SK-N-SH (cell line): ENCODE measurements around the gene INTS6. TPM values are rescaled to one million over a fixed set of nuclear protein-coding genes. Genes with fewer than 3 reads are reported as not detected.

Source experiments
- CTCF ChIA-PET: fragments of 300-600, 350-600 bp; formaldehyde crosslinking; extraction: SDS; loops from one replicate; lab custom pipeline; 2021; lab: Yijun Ruan, JAX
- POLR2A ChIA-PET: fragments of 350-600 bp; sonication (Branson Sonifier 250); formaldehyde crosslinking; extraction: SDS; loops from one replicate; lab custom pipeline; 2020; ENCODE audit warnings: antibody characterized with exemption, inconsistent platforms; lab: Yijun Ruan, JAX
- DNase-seq: peaks from one replicate; pipeline ENCODE4 v3.0.0; 2012
- H2AFZ ChIP-seq: fragments of 200-600 bp; sonication (generic); 2 replicates; pipeline ENCODE4 v1.8.1; 2016; ENCODE audit warnings: antibody characterized with exemption, mild to moderate bottlenecking, low read depth
- H3F3A ChIP-seq: fragments of 200-600 bp; sonication (generic); replicated peaks from 2 replicates; pipeline ENCODE3; 2016; ENCODE audit warnings: antibody characterized with exemption, mild to moderate bottlenecking; ENCODE audit not compliant: insufficient read depth
- H3K27ac ChIP-seq, 2 experiments: fragments of 200-500 bp in 1 of 2; fragments of 200-600 bp in 1 of 2; sonication (Bioruptor generic) in 1 of 2; sonication (generic), shearing (Covaris generic) in 1 of 2; 2 replicates each; pipeline versions ENCODE4 v1.5.1 to v1.6.1; 2014 to 2016; ENCODE audit warnings: low read depth in 2 of 2, inconsistent platforms in 1 of 2, low read length in 1 of 2, mild to moderate bottlenecking in 1 of 2, mixed read lengths in 1 of 2
- H3K27me3 ChIP-seq: fragments of 200-600 bp; sonication (generic), shearing (Covaris generic); 2 replicates; pipeline ENCODE4 v1.6.1; 2016; ENCODE audit warnings: mixed run types; ENCODE audit not compliant: insufficient read depth
- H3K36me3 ChIP-seq, 2 experiments: fragments of 200-500 bp in 1 of 2; fragments of 200-600 bp in 1 of 2; sonication (Bioruptor generic) in 1 of 2; sonication (generic) in 1 of 2; replicated peaks in 1 of 2; 2 replicates each; pipeline versions ENCODE3 to v1.5.1; 2014 to 2016; ENCODE audit warnings: low read length in 1 of 2, mild to moderate bottlenecking in 1 of 2; ENCODE audit not compliant: insufficient read depth in 2 of 2, control insufficient read depth in 1 of 2
- H3K4me1 ChIP-seq, 2 experiments: fragments of 200-500 bp in 1 of 2; fragments of 200-600 bp in 1 of 2; sonication (Bioruptor generic) in 1 of 2; sonication (generic), shearing (Covaris generic) in 1 of 2; 2 replicates each; pipeline versions ENCODE4 v1.5.1 to v1.6.1; 2014 to 2016; ENCODE audit warnings: low read depth in 1 of 2, low read length in 1 of 2, mixed run types in 1 of 2; ENCODE audit not compliant: insufficient read depth in 2 of 2, control insufficient read depth in 1 of 2
- H3K4me2 ChIP-seq: fragments of 200-600 bp; sonication (generic), shearing (Covaris generic); 2 replicates; pipeline ENCODE4 v1.6.1; 2017; ENCODE audit warnings: mixed run types
- H3K4me3 ChIP-seq, 2 experiments: fragments of 200-500 bp in 1 of 2; fragments of 200-600 bp in 1 of 2; sonication (Bioruptor generic) in 1 of 2; sonication (generic), shearing (Covaris generic) in 1 of 2; 2 replicates each; pipeline versions ENCODE4 v1.5.1 to v1.8.1; 2014 to 2016; ENCODE audit warnings: low read depth in 2 of 2, inconsistent platforms in 1 of 2, low read length in 1 of 2, mild to moderate bottlenecking in 1 of 2, mixed read lengths in 1 of 2, moderate library complexity in 1 of 2
- H3K79me2 ChIP-seq: fragments of 200-600 bp; sonication (generic); 2 replicates; pipeline ENCODE4 v1.8.1; 2017; ENCODE audit warnings: mild to moderate bottlenecking; ENCODE audit not compliant: insufficient read depth
- H3K9ac ChIP-seq: fragments of 200-600 bp; sonication (generic); 2 replicates; pipeline ENCODE4 v1.6.1; 2017; ENCODE audit warnings: mixed run types
- H3K9me2 ChIP-seq: fragments of 200-600 bp; sonication (generic); 2 replicates; pipeline ENCODE4 v1.6.1; 2017; ENCODE audit warnings: mixed run types
- H3K9me3 ChIP-seq: fragments of 200-600 bp; sonication (generic); 2 replicates; pipeline ENCODE4 v1.6.1; 2017; ENCODE audit warnings: mixed run types, mild to moderate bottlenecking, moderate library complexity
- H4K20me1 ChIP-seq: fragments of 200-600 bp; sonication (generic); 2 replicates; pipeline ENCODE4 v1.6.1; 2017; ENCODE audit warnings: mild to moderate bottlenecking, mixed run types; ENCODE audit not compliant: insufficient read depth
- EZH2phosphoT487 ChIP-seq: fragments of 200-600 bp; sonication (generic); IDR thresholded peaks from 2 replicates; pipeline ENCODE4 v1.6.1; 2017; ENCODE audit warnings: low read depth, mixed run types, mild to moderate bottlenecking, antibody characterized with exemption, moderate library complexity, borderline replicate concordance
- NRF1 ChIP-seq: IDR thresholded peaks from 2 replicates; pipeline ENCODE4 v1.6.1; 2012; ENCODE audit warnings: low read depth, mild to moderate bottlenecking, low read length
- RFX5 ChIP-seq: IDR thresholded peaks from 2 replicates; pipeline ENCODE4 v1.6.1; 2012; ENCODE audit warnings: mild to moderate bottlenecking, improper control_type of control experiment, low read length
- RXRA ChIP-seq: IDR thresholded peaks from 2 replicates; pipeline ENCODE4 v1.4.0; 2012; ENCODE audit warnings: low read depth, mild to moderate bottlenecking, borderline replicate concordance
- TCF12 ChIP-seq: IDR thresholded peaks from 2 replicates; pipeline ENCODE4 v1.4.0; 2012
- TEAD4 ChIP-seq: IDR thresholded peaks from 2 replicates; pipeline ENCODE4 v1.4.0; 2012; ENCODE audit warnings: mild to moderate bottlenecking, borderline replicate concordance; ENCODE audit not compliant: insufficient read depth
- WGBS: methylation state at CpG from one replicate; pipeline ENCODE4 v1.1.6; 2017; ENCODE audit warnings: low lambda C conversion rate; 5-methylcytosine and 5-hydroxymethylcytosine counted together
- polyA plus RNA-seq, 3 experiments: library from polyadenylated mRNA; depleted of rRNA; stranded (reverse); fragments of >200 nt; gene quantifications; 2 replicates each; pipeline ENCODE4 v1.2.3, GENCODE V29; 2012
- small RNA-seq, 7 experiments: library from RNA; depleted of rRNA; stranded (forward); fragments of <200 nt; gene quantifications; one replicate each; pipeline ENCODE3, GENCODE V24; 2012
- TF ChIP-seq, protein P1 (sequence below): fragments of 150-350 bp; IDR thresholded peaks from 2 replicates; pipeline ENCODE4 v1.6.1; 2016; ENCODE audit warnings: mild to moderate bottlenecking, low read depth, low read length
- TF ChIP-seq, protein P2 (sequence below): IDR thresholded peaks from 2 replicates; pipeline ENCODE4 v1.4.0; 2012; ENCODE audit warnings: low read depth
- TF ChIP-seq, protein P3 (sequence below): IDR thresholded peaks from 2 replicates; pipeline ENCODE4 v1.4.0; 2012; ENCODE audit warnings: low read depth, borderline replicate concordance

INTS6 gene
- polyA plus RNA-seq, 1 of the 3 experiments (the other 2 are of a cell fraction), result 7.7 TPM

DNA sequence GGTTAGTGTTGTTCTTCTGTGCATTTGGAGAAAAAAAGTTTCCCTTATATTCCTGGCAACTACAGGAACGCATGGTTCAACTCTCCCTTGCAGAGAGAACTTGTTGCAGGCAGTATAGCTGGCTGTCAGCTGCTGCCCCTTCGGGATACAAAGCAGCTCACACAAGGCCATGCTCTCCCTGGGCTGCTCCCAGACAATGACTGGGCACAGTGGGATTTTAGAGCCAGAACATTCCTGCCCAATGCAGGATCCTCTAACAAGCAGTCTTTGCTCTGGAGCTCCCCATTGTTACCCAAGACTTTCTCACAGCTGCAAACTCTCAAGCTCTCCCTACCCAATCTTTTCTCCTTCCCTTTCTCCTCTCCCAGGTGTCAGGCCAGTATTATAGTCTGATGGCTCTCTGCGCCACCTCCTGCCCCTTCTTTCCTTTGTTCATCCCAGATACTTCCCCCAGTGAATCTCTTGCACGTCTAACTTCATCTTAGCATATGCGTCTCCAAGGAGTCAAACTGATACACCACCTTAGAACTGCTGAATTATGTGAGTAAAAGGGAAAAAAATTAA lies 140.8 kb downstream of the INTS6 start:
- WGBS, result 76% methylated on average over 5 of the region's 5 CpGs
- H3K36me3 ChIP-seq, result no peaks in the 10 kb centered on the region
- H3K4me1 ChIP-seq, result peaks cover 0 to 8% of the 10 kb centered on the region in 2 experiments; a peak in 1 of 4 replicates
- H3K9me3 ChIP-seq, result no peaks in the 10 kb centered on the region
- ChIA-PET CTCF (interaction anchor here (1.2 to 1.5 kb wide), 3 partner anchors 15 to 164 kb away, joined by 3 to 9 read pairs (median 6); no protein-coding TSS in a partner anchor), POLR2A (no interaction called here)
- H3K79me2 ChIP-seq, result no peaks in the 10 kb centered on the region
- no peaks in the 10 kb centered on the region for H3F3A ChIP-seq
- no peak overlapping the region for H2AFZ ChIP-seq
- H3K4me2 ChIP-seq, result no peak overlapping the region
- DNase-seq, result no peak
- no peak overlapping the region for H3K27ac ChIP-seq
- no peaks in the 10 kb centered on the region for H3K9me2 ChIP-seq
- H4K20me1 ChIP-seq, result no peaks in the 10 kb centered on the region
- H3K27me3 ChIP-seq, result no peaks in the 10 kb centered on the region; the same call in 1 of the 2 replicates
- H3K4me3 ChIP-seq, result no peak overlapping the region
- H3K9ac ChIP-seq, result no peak overlapping the region
- TF ChIP-seq EZH2phosphoT487, result no peak
- no peak for TF ChIP-seq RXRA
- TF ChIP-seq, protein P1, sequence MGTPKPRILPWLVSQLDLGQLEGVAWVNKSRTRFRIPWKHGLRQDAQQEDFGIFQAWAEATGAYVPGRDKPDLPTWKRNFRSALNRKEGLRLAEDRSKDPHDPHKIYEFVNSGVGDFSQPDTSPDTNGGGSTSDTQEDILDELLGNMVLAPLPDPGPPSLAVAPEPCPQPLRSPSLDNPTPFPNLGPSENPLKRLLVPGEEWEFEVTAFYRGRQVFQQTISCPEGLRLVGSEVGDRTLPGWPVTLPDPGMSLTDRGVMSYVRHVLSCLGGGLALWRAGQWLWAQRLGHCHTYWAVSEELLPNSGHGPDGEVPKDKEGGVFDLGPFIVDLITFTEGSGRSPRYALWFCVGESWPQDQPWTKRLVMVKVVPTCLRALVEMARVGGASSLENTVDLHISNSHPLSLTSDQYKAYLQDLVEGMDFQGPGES, result no peak
- TF ChIP-seq TCF12, result no peak
- TF ChIP-seq TEAD4, result no peak
- TF ChIP-seq, protein P2, sequence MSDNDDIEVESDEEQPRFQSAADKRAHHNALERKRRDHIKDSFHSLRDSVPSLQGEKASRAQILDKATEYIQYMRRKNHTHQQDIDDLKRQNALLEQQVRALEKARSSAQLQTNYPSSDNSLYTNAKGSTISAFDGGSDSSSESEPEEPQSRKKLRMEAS, result no peak
- no peak for TF ChIP-seq NRF1
- TF ChIP-seq, protein P3, sequence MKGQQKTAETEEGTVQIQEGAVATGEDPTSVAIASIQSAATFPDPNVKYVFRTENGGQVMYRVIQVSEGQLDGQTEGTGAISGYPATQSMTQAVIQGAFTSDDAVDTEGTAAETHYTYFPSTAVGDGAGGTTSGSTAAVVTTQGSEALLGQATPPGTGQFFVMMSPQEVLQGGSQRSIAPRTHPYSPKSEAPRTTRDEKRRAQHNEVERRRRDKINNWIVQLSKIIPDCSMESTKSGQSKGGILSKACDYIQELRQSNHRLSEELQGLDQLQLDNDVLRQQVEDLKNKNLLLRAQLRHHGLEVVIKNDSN, result no peak
- no peak for TF ChIP-seq RFX5

Small RNA genes lying within 50 kb of the gene (small RNA-seq; reads per million reads assigned to genes)
- 0 reads per million in 7 experiments for gene MIR5693
- gene RN7SL320P, result 0 reads per million in 7 experiments
- gene SNRPGP11, result 0 reads per million in 7 experiments

Other genes with a start within 250 kb of the INTS6 start
- gene FAM124A, start 230.6 kb downstream of the INTS6 start, polyA plus RNA-seq (2012; rRNA removed), result 1.5 and 2.0 TPM in 2 replicates
- gene SERPINE3, start 113.3 kb downstream of the INTS6 start, polyA plus RNA-seq (2012; rRNA removed), result not detected in 2 replicates
- gene WDFY2, start 131.4 kb upstream of the INTS6 start, polyA plus RNA-seq (2012; rRNA removed), result 4.1 and 5.4 TPM in 2 replicates